Testis (tissue), 2 donors: Measurements from ENCODE around the gene PEX10.

Experiments
- CTCF ChIP-seq, 3 experiments: fragments of 450-650 bp in 2 of 3; fragments of 200-600 bp in 1 of 3; sonication (generic) in 1 of 3; IDR thresholded peaks; one replicate each; pipeline ENCODE4 v1.5.1; 2016 to 2019; ENCODE audit warnings: antibody characterized with exemption in 3 of 3, mild to moderate bottlenecking in 2 of 3, moderate library complexity in 1 of 3
- POLR2A ChIP-seq: fragments of 450-650 bp; IDR thresholded peaks from one replicate; pipeline ENCODE4 v1.6.1; 2017; ENCODE audit warnings: antibody characterized with exemption, mild to moderate bottlenecking, moderate library complexity

- TF ChIP-seq POLR2A = no peak
- no peak for TF ChIP-seq CTCF (IDR thresholded peaks at IDR 0.05)
Observed at GRCh38 chr1:2407991-2408275, 4.4 kb downstream of the PEX10 start.
